ENCODE measurements around the gene PSKH1. TPM values are rescaled to one million over a fixed set of nuclear protein-coding genes. Genes with fewer than 3 reads are reported as not detected.
A peak's percentile ranks its signal among the peaks of the same experiment; 100 is the strongest.

PSKH1 gene
- total and polyA plus RNA-seq, 9 of the 15 experiments (the other 6 are each of a cell fraction or from before 2014, with no cell fraction given), result 0.96 to 20.9 (median 9.4) TPM

GRCh38 chr16:67846063-67846319 lies 47.1 kb upstream of the PSKH1 start:
- in situ Hi-C loops (cut with MboI) (no loop called here), intact Hi-C loops (cut with micrococcal nuclease) (loop anchor here (2.0 kb wide), 1 partner anchor 47 kb away; the partner anchor contains the start of gene PSKH1)
- ATAC-seq (no peak), DNase-seq (ENCODE audit: extremely low read depth in 1 of 4, low spot score in 3 of 4) (no peak), FAIRE-seq (no peak)
- Histone ChIP-seq H3K4me3 (peak overlapping the region; percentile 99), H3K9me1 (ENCODE audit: control insufficient read depth, insufficient read depth, low read length) (peaks cover 5% of the 10 kb centered on the region), H3K4me1 (replicated peaks in 1 of 2; ENCODE audit: control insufficient read depth in 2 of 2, insufficient read depth in 2 of 2, low read length in 2 of 2) (peaks cover 34 to 57% of the 10 kb centered on the region in 2 experiments), H3K4me2 (ENCODE audit: insufficient read depth, low read length) (peak overlapping the region; percentile 84), H3K27me3 (ENCODE audit: control insufficient read depth in 2 of 2, insufficient read depth in 2 of 2, low read length in 2 of 2) (no peaks in the 10 kb centered on the region), H3K27ac (ENCODE audit: extremely low read depth, low read depth, low read length) (peak overlapping the region; percentile 77), H3K36me3 (ENCODE audit: control insufficient read depth, insufficient read depth, low read length) (peaks cover 28% of the 10 kb centered on the region), H4K20me1 (replicated peaks; ENCODE audit: control insufficient read depth, insufficient read depth, low read length) (no peaks in the 10 kb centered on the region; the same call in 1 of the 2 replicates), H3K9ac (ENCODE audit: insufficient read depth in 1 of 2, low read depth in 2 of 2, low read length in 2 of 2) (peak overlapping the region; percentile 94), H3K79me2 (ENCODE audit: control insufficient read depth, insufficient read depth, low read length) (peaks cover 80% of the 10 kb centered on the region), H3K9me3 (replicated peaks; ENCODE audit: control insufficient read depth, insufficient read depth, low read depth, low read length) (no peaks in the 10 kb centered on the region), H2AFZ (ENCODE audit: low read depth, low read length) (peak overlapping the region; percentile 81)
- TSS peak; percentile 64 for BruUV-seq (replicated peaks)
- ChIA-PET CTCF (ENCODE audit: low intra/inter-chr PET ratio) (no interaction called here), POLR2A (interaction anchor here (0.6 to 2.7 kb wide), 11 partner anchors 9 to 383 kb away, joined by 3 to 10 read pairs (median 4); partner anchors contain the start of gene PARD6A)
- TF ChIP-seq IRF1 (CRISPR knock-in tag; IDR thresholded peaks at IDR 0.05; ENCODE audit: borderline replicate concordance), result no peak
- peak; percentile 86 for TF ChIP-seq PHF21A (IDR thresholded peaks at IDR 0.05; ENCODE audit: borderline replicate concordance, low read depth)
- no peak for TF ChIP-seq HNRNPL (IDR thresholded peaks at IDR 0.05; ENCODE audit: low read depth, low read length)
- 0 out of 2 replicates have a peak, but pooled peaks have one; percentile 16 for TF ChIP-seq MBD1 (CRISPR knock-in tag; IDR thresholded peaks at IDR 0.05)
- TF ChIP-seq KAT7 (CRISPR knock-in tag; IDR thresholded peaks at IDR 0.05; ENCODE audit: borderline replicate concordance), result 0 out of 2 replicates have a peak, but pooled peaks have one; percentile 83
- TF ChIP-seq CHD1 (IDR thresholded peaks at IDR 0.05; ENCODE audit: low read length), result no peak
- TF ChIP-seq MLX (CRISPR knock-in tag; conservative IDR thresholded peaks at IDR 0.05), result no peak
- no peak for TF ChIP-seq ZNF140 (CRISPR knock-in tag; IDR thresholded peaks at IDR 0.05)
- TF ChIP-seq ARID4B (CRISPR knock-in tag; IDR thresholded peaks at IDR 0.05), result no peak
- TF ChIP-seq KDM1A (IDR thresholded peaks at IDR 0.05), result peak in 1 of 2 experiments; percentile 50; a peak in 1 of 4 replicates
- no peak for TF ChIP-seq CEBPG (CRISPR knock-in tag; IDR thresholded peaks at IDR 0.05)
- TF ChIP-seq CEBPG (tag; conservative IDR thresholded peaks at IDR 0.05 in 1 of 2, IDR thresholded peaks at IDR 0.05 in 1 of 2), result no peak
- TF ChIP-seq ZBTB8A (IDR thresholded peaks at IDR 0.05; ENCODE audit: partially characterized antibody), result no peak
- WGBS (ENCODE audit: insufficient coverage, low coverage, missing lambda C conversion rate), result 9% methylated on average over 2 of the region's 2 CpGs
